Hematopoietic multipotent progenitor cell treated with erythropoietin and hydrocortisone succinate and interleukin-3 and kit ligand, for 8 days (in vitro differentiated cells): ENCODE data around the gene OR6S1.
"Not testable (repeated sequence)": the region's sequence is repeated elsewhere in the genome, so short reads cannot be mapped to it uniquely, and the experiment has no call there.

Source experiments
- DNase-seq: peaks from one replicate; pipeline ENCODE4 v3.0.0-alpha.2; 2015

Gene OR6S1

GRCh38 chr14:20667957-20668356 is 26.5 kb upstream of the OR6S1 start:
- no peak for DNase-seq

- not testable (repeated sequence) for DNase-seq
Observed at GRCh38 chr14:20666400-20666961, 25.0 kb upstream of the OR6S1 start.

- DNase-seq, result peak; percentile 84
Observed at GRCh38 chr14:20662968-20663732, 21.7 kb upstream of the OR6S1 start.

GRCh38 chr14:20661197-20661596 is 19.7 kb upstream of the OR6S1 start:
- no peak for DNase-seq

GRCh38 chr14:20659813-20660395 is 18.4 kb upstream of the OR6S1 start:
- no peak for DNase-seq

GRCh38 chr14:20659336-20659735 is 17.8 kb upstream of the OR6S1 start:
- DNase-seq, result no peak

GRCh38 chr14:20658246-20658645 is 16.8 kb upstream of the OR6S1 start:
- DNase-seq, result no peak

GRCh38 chr14:20657216-20658211 is 16.0 kb upstream of the OR6S1 start:
- DNase-seq, result peak; percentile 50

GRCh38 chr14:20656274-20656673 is 14.8 kb upstream of the OR6S1 start:
- DNase-seq, result no peak

GRCh38 chr14:20655851-20656250 is 14.4 kb upstream of the OR6S1 start:
- DNase-seq, result no peak

GRCh38 chr14:20652996-20653975 is 11.8 kb upstream of the OR6S1 start:
- peak; percentile 86 for DNase-seq

GRCh38 chr14:20645481-20645880 is 4.0 kb upstream of the OR6S1 start:
- no peak for DNase-seq

- no peak for DNase-seq
Observed at GRCh38 chr14:20644520-20644919, 3.0 kb upstream of the OR6S1 start.

GRCh38 chr14:20642755-20643154 is 1.3 kb upstream of the OR6S1 start:
- DNase-seq, result peak; percentile 61

GRCh38 chr14:20642182-20642581 is 691 bp upstream of the OR6S1 start:
- no peak for DNase-seq

GRCh38 chr14:20632831-20633691 is 8.4 kb downstream of the OR6S1 start:
- DNase-seq, result peak; percentile 92

- peak; percentile 31 for DNase-seq
Observed at GRCh38 chr14:20632448-20632830, 9.1 kb downstream of the OR6S1 start.

- peak; percentile 62 for DNase-seq
Observed at GRCh38 chr14:20631880-20632389, 9.6 kb downstream of the OR6S1 start.

- DNase-seq, result peak; percentile 81
Observed at GRCh38 chr14:20631023-20631879, 10.2 kb downstream of the OR6S1 start.
